ENCODE results near the gene RPS17. TPM values are rescaled to one million over a fixed set of nuclear protein-coding genes. Genes with fewer than 3 reads are reported as not detected.
A peak's percentile ranks its signal among the peaks of the same experiment; 100 is the strongest.

The RPS17 gene
- total and polyA plus RNA-seq, 2 donors from 2014 or later: 1,125 to 2,465 TPM

DNA sequence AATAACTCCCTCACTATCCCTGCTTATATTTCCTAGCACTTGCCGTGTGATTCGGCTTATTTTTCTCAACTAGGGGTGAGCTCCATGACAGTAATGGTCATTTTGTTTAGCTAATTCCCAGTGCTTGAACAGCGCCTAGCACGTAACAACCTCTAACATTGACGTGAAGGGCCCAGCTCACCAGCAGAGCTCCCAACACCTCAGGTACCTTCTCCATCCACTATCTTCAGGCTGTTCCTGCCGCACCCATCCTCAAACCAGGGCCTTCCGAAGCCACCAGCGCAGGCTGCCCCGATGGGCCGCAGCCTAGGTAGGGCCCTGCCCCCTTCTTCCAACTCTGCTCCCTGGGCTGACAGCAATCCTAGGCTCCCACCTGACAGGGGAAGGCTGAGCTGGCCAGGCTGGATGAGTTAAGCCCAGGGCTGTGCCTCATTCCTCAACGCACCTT, 751 bp upstream of the RPS17 start:
- H3K9ac ChIP-seq (ENCODE audit: low read length in 3 of 3): peak overlapping the region; percentile 86 to 98 (median 93)
- FAIRE-seq: no peak
- H3K4me3 ChIP-seq (ENCODE audit: low read length in 3 of 3): peak overlapping the region; percentile 90 to 97 (median 95)
- no peaks in the 10 kb centered on the region for H3K27me3 ChIP-seq (ENCODE audit: control insufficient read depth, insufficient read depth, low read length)
- DNase-seq: peak in 4 of 5 donors; percentile 25 to 77 (median 64)
- peak overlapping the region; percentile 88 to 91 for H3K27ac ChIP-seq (ENCODE audit: low read depth in 2 of 2, low read length in 2 of 2)
- intact Hi-C loops (cut with DNase I): no loop called here
- H3K4me1 ChIP-seq (ENCODE audit: control insufficient read depth in 2 of 3, insufficient read depth in 2 of 3, low read depth in 1 of 3, low read length in 3 of 3): peaks cover 0 to 7% (median 0%) of the 10 kb centered on the region in 3 donors
- H3K36me3 ChIP-seq (ENCODE audit: control insufficient read depth in 2 of 3, insufficient read depth in 3 of 3, low read length in 3 of 3): peaks cover 7 to 28% (median 11%) of the 10 kb centered on the region in 3 donors
- H3K9me3 ChIP-seq (ENCODE audit: control insufficient read depth in 2 of 3, insufficient read depth in 1 of 3, low read length in 3 of 3): no peaks in the 10 kb centered on the region
- TF ChIP-seq, protein P1, sequence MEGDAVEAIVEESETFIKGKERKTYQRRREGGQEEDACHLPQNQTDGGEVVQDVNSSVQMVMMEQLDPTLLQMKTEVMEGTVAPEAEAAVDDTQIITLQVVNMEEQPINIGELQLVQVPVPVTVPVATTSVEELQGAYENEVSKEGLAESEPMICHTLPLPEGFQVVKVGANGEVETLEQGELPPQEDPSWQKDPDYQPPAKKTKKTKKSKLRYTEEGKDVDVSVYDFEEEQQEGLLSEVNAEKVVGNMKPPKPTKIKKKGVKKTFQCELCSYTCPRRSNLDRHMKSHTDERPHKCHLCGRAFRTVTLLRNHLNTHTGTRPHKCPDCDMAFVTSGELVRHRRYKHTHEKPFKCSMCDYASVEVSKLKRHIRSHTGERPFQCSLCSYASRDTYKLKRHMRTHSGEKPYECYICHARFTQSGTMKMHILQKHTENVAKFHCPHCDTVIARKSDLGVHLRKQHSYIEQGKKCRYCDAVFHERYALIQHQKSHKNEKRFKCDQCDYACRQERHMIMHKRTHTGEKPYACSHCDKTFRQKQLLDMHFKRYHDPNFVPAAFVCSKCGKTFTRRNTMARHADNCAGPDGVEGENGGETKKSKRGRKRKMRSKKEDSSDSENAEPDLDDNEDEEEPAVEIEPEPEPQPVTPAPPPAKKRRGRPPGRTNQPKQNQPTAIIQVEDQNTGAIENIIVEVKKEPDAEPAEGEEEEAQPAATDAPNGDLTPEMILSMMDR (IDR thresholded peaks at IDR 0.05; ENCODE audit: borderline replicate concordance, extremely low read depth, insufficient read depth): no peak

DNA sequence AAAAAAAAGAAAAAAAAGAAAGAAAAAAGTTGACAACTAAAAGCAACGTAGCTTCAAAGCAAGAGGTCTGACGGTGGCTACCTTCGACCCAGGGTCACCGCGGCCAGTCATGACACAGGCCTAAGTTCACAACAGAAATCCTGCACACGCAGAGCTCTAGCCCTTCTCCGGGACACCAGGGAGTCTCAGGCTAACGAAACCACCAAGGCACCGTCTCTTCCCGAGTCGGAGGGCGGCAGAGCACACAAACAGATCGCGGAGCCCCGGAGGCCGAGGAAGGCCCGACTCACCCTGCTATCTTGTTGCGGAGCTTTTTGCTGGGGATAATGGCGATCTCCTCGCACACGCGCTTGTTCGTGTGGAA, 584 bp downstream of the RPS17 start:
- FAIRE-seq: no peak
- TF ChIP-seq, protein P1 (IDR thresholded peaks at IDR 0.05; ENCODE audit: borderline replicate concordance, extremely low read depth, insufficient read depth): no peak
- intact Hi-C loops (cut with DNase I): no loop called here

DNA sequence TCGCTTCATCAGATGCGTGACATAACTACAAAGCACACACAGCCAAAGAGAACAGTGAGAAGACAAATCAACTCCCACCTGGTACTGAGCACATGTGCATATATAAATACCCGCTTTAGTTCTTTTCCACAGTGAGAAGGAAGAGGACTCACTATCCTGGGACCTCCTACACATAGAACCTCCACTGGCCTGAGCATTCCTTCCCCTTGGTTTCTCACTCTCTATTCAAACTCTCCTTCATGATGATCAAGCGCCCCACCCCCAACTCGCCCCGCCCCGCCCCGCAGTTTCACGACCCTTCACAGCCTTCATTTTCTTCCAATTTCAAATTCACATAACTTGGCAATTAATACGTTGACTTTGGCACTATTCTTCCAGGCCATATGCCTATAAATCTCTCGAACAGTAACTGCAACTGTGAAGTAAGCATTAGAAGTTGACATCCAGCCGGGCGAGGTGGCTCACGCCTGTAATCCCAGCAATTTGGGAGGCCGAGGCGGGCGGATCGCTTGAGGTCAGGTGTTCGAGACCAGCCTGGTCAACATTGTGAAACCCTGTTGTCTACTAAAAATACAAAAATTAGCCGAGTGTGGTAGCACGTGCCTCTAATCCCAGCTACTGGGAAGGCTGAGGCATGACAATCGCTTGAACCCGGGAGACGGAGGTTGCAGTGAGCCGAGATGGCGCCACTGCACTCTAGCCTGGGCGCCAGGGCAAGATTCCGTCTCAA, 1.1 kb downstream of the RPS17 start:
- no peak for FAIRE-seq
- Histone ChIP-seq H3K4me3 (ENCODE audit: low read length in 3 of 3) (peak overlapping the region; percentile 81 to 90 (median 85)), H3K36me3 (ENCODE audit: control insufficient read depth in 2 of 3, insufficient read depth in 3 of 3, low read length in 3 of 3) (peaks cover 7 to 31% (median 14%) of the 10 kb centered on the region in 3 donors), H3K4me1 (ENCODE audit: control insufficient read depth in 2 of 3, insufficient read depth in 2 of 3, low read depth in 1 of 3, low read length in 3 of 3) (peaks cover 0 to 7% (median 0%) of the 10 kb centered on the region in 3 donors), H3K9me3 (ENCODE audit: control insufficient read depth in 2 of 3, insufficient read depth in 1 of 3, low read length in 3 of 3) (no peaks in the 10 kb centered on the region), H3K27me3 (ENCODE audit: control insufficient read depth, insufficient read depth, low read length) (no peaks in the 10 kb centered on the region), H3K27ac (ENCODE audit: low read depth in 2 of 2, low read length in 2 of 2) (peak overlapping the region in 1 of 2 donors; percentile 76), H3K9ac (ENCODE audit: low read length in 3 of 3) (peak overlapping the region; percentile 67 to 98 (median 92))
- intact Hi-C loops (cut with DNase I): no loop called here
- TF ChIP-seq, protein P1 (IDR thresholded peaks at IDR 0.05; ENCODE audit: borderline replicate concordance, extremely low read depth, insufficient read depth): no peak
- peak in 1 of 5 donors; percentile 26 for DNase-seq

More for the DNA sequence above, 584 bp downstream of the RPS17 start:
- DNase-seq: peak in 2 of 5 donors; percentile 37 to 71
- Histone ChIP-seq H3K4me3 (ENCODE audit: low read length in 3 of 3) (peak overlapping the region; percentile 81 to 90 (median 85)), H3K27ac (ENCODE audit: low read depth in 2 of 2, low read length in 2 of 2) (peak overlapping the region; percentile 71 to 76), H3K27me3 (ENCODE audit: control insufficient read depth, insufficient read depth, low read length) (no peaks in the 10 kb centered on the region), H3K36me3 (ENCODE audit: control insufficient read depth in 2 of 3, insufficient read depth in 3 of 3, low read length in 3 of 3) (peaks cover 7 to 31% (median 14%) of the 10 kb centered on the region in 3 donors), H3K4me1 (ENCODE audit: control insufficient read depth in 2 of 3, insufficient read depth in 2 of 3, low read depth in 1 of 3, low read length in 3 of 3) (peaks cover 0 to 7% (median 0%) of the 10 kb centered on the region in 3 donors), H3K9ac (ENCODE audit: low read length in 3 of 3) (peak overlapping the region; percentile 67 to 98 (median 92)), H3K9me3 (ENCODE audit: control insufficient read depth in 2 of 3, insufficient read depth in 1 of 3, low read length in 3 of 3) (no peaks in the 10 kb centered on the region)

Measured in kidney (tissue), 14 donors.